HFFc6 (cell line): ENCODE data around the gene KRTAP10-9. TPM values are rescaled to one million over a fixed set of nuclear protein-coding genes. Genes with fewer than 3 reads are reported as not detected.

ENCODE experiments used
- DNase-seq: peaks from one replicate; pipeline ENCODE4 v3.0.0-alpha.2; 2018
- H3K27ac Mint-ChIP-seq: 2 replicates; pipeline ENCODE4 v1.8.0; 2020; ENCODE audit warnings: mild to moderate bottlenecking, mixed read lengths
- H3K27me3 Mint-ChIP-seq: 2 replicates; pipeline ENCODE4 v1.8.0; 2021; ENCODE audit warnings: mild to moderate bottlenecking, moderate library complexity, mixed read lengths; ENCODE audit not compliant: insufficient read depth
- H3K36me3 Mint-ChIP-seq: 2 replicates; pipeline ENCODE4 v1.8.0; 2021; ENCODE audit warnings: low read depth, mixed read lengths
- H3K4me1 Mint-ChIP-seq: 2 replicates; pipeline ENCODE4 v1.8.0; 2020; ENCODE audit warnings: low read depth, mixed read lengths
- H3K4me3 Mint-ChIP-seq: 2 replicates; pipeline ENCODE4 v1.8.0; 2020; ENCODE audit warnings: mild to moderate bottlenecking, moderate library complexity, mixed read lengths
- H3K9me3 Mint-ChIP-seq: 2 replicates; pipeline ENCODE4 v1.8.0; 2020; ENCODE audit warnings: mild to moderate bottlenecking, mixed read lengths
- total RNA-seq, 6 experiments: library from RNA; stranded (reverse); fragmentation: NEBNext Ultra II Directional; extraction: Animal tissue kit (Norgen Biotek cat#: 25700); gene quantifications; 2 replicates in 1 of 6; 3 replicates in 5 of 6; pipeline ENCODE4 v1.2.3, GENCODE V29; 2021
- TF ChIP-seq, protein P1 (sequence below): fragments of 200-600 bp; sonication (generic); IDR thresholded peaks from 2 replicates; pipeline ENCODE4 v1.5.0; 2021; ENCODE audit warnings: antibody characterized with exemption, mild to moderate bottlenecking

KRTAP10-9 gene
- total RNA-seq, 6 experiments from 2014 or later = not detected

DNA sequence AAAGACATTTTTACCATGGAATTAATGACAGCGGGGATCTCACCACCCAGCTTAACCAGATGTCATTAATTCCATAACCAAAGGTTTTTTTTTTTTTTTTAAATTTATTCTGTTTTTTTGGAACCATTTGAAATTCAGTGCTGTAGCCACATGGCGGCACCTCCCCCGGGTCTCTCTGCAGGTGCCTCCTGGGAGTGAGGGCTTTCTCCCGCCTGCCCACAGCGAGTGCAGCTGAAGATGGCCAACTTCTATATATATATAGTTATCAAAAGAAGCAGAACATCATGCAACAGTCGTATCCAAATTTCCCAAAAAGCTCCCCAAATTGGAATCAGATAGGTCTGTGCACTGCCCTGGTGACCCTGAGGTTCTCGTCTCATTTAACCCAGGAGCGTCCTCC lies 11.4 kb upstream of the KRTAP10-9 start:
- TF ChIP-seq, protein P1, sequence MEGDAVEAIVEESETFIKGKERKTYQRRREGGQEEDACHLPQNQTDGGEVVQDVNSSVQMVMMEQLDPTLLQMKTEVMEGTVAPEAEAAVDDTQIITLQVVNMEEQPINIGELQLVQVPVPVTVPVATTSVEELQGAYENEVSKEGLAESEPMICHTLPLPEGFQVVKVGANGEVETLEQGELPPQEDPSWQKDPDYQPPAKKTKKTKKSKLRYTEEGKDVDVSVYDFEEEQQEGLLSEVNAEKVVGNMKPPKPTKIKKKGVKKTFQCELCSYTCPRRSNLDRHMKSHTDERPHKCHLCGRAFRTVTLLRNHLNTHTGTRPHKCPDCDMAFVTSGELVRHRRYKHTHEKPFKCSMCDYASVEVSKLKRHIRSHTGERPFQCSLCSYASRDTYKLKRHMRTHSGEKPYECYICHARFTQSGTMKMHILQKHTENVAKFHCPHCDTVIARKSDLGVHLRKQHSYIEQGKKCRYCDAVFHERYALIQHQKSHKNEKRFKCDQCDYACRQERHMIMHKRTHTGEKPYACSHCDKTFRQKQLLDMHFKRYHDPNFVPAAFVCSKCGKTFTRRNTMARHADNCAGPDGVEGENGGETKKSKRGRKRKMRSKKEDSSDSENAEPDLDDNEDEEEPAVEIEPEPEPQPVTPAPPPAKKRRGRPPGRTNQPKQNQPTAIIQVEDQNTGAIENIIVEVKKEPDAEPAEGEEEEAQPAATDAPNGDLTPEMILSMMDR = no peak
- Mint-ChIP-seq H3K27me3 (no peaks in the 10 kb centered on the region; the same call in 1 of the 2 replicates), H3K27ac (no peak overlapping the region), H3K9me3 (peaks cover 53% of the 10 kb centered on the region), H3K36me3 (peaks cover 6% of the 10 kb centered on the region), H3K4me1 (no peaks in the 10 kb centered on the region), H3K4me3 (no peak overlapping the region)
- DNase-seq = no peak

DNA sequence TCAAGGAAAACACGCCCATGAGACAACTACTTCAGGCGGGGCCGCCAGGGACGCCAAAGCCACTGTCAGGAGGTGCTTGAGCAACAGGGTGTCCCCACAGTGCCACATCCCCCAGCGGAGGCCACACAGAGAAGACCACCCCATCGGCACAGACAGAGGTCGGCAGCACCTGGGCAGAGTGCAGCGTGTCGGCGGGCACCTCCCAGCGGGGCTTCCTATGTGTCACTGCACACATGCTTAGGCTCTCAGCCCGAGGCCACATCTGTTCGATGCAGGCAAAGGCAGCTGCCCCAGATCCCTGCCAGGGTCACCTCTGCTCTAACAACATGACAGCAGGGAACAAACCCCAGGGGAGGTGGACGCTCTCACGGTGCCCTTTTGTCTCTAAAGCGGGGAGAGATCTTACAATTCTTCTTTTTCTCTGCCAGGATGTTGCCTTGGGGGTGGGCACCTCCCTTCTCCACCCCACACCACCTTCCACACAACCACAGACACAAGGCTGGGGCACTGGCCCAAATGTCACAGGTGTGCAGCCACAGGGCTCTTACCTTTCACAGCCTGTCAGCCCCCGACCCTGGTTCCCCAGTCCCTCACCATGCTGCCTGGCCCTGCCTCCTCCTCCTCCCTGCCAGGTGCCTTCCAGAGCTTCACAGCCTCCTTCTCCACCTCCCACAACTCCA lies 10.8 kb upstream of the KRTAP10-9 start:
- TF ChIP-seq, protein P1 = no peak
- H3K4me3 Mint-ChIP-seq = no peak overlapping the region
- no peaks in the 10 kb centered on the region; the same call in 1 of the 2 replicates for H3K27me3 Mint-ChIP-seq
- H3K4me1 Mint-ChIP-seq = no peaks in the 10 kb centered on the region
- no peak for DNase-seq
- no peak overlapping the region for H3K27ac Mint-ChIP-seq
- H3K36me3 Mint-ChIP-seq = peaks cover 6% of the 10 kb centered on the region; the same call in 1 of the 2 replicates
- peaks cover 52% of the 10 kb centered on the region for H3K9me3 Mint-ChIP-seq

DNA sequence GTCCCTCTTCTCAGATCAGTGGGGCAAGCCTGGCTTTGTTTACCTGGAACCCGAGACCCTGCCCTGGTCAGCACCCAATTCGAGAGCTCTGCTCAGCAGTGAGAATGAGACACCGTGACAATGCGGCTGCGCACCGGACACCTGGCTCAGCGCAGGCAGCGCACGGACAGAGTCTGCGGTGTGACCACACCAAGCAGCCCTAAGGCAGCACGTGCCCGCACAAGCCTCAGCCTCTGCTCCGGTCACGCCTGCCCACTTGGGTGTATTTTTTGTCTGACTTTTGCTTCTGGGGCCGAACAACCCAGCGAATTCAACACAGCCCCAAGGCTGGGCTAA lies 10.3 kb upstream of the KRTAP10-9 start:
- peaks cover 47% of the 10 kb centered on the region for H3K9me3 Mint-ChIP-seq
- H3K27ac Mint-ChIP-seq = no peak overlapping the region
- H3K27me3 Mint-ChIP-seq = no peaks in the 10 kb centered on the region; the same call in 1 of the 2 replicates
- no peak for DNase-seq
- no peak overlapping the region for H3K4me3 Mint-ChIP-seq
- no peaks in the 10 kb centered on the region for H3K4me1 Mint-ChIP-seq
- peaks cover under 1% of the 10 kb centered on the region; the same call in 1 of the 2 replicates for H3K36me3 Mint-ChIP-seq
- TF ChIP-seq, protein P1 = no peak

DNA sequence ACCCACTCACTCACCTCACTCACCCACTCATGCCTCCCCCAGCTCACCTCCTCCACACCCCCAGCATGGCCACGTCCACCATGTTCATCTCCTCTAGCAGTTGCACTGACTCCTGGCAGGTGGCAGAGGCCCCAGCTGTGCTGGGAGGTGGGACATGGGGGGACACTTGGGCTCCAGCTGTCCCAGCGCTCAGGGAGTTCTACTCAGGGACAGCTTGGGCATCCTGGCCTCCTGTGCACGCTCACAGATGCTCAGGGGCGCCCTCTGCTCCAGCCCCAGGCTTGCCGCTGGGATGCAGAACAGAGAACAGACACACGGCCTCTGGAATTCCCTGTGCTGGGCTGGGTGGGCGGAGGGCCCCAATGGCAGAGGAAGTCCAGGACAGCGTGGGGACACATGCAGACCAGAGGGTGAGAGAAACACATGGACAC lies 9.8 kb upstream of the KRTAP10-9 start:
- DNase-seq = no peak
- H3K27ac Mint-ChIP-seq = no peak overlapping the region
- no peaks in the 10 kb centered on the region for H3K4me1 Mint-ChIP-seq
- no peaks in the 10 kb centered on the region; the same call in 1 of the 2 replicates for H3K27me3 Mint-ChIP-seq
- TF ChIP-seq, protein P1 = no peak
- peaks cover 44% of the 10 kb centered on the region for H3K9me3 Mint-ChIP-seq
- no peak overlapping the region for H3K4me3 Mint-ChIP-seq
- no peaks in the 10 kb centered on the region for H3K36me3 Mint-ChIP-seq

DNA sequence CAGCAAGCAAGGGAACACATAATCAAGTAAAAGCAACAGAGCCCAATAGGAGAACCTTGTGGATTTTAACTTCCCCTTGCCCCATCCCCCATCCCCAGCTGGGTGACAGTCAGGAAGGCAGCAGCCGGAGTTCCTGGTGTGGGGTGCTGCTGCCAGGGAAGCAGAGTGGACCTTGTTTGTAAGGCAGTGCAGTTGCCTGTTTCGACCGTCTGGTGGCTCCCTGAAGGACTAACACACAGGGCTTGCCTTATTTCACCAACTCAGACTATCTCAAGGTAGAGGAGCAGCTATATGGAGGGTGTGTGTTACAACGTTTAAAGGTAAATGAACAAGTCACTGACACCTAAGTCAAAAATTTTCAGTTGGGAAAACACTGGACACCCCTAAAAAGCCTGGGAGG lies 8.4 kb upstream of the KRTAP10-9 start:
- no peaks in the 10 kb centered on the region; the same call in 1 of the 2 replicates for H3K27me3 Mint-ChIP-seq

More for the DNA sequence above, 8.4 kb upstream of the KRTAP10-9 start:
- TF ChIP-seq, protein P1 = peak; percentile 35; the same call in 1 of the 2 replicates
- Mint-ChIP-seq H3K9me3 (peaks cover 41% of the 10 kb centered on the region), H3K27ac (no peak overlapping the region), H3K4me1 (no peaks in the 10 kb centered on the region), H3K36me3 (peaks cover 2% of the 10 kb centered on the region; the same call in 1 of the 2 replicates), H3K4me3 (no peak overlapping the region)
- no peak for DNase-seq
